ENCODE data around the gene GMFB. TPM values are rescaled to one million over a fixed set of nuclear protein-coding genes. Genes with fewer than 3 reads are reported as not detected.
"Not testable (repeated sequence)": the region's sequence is repeated elsewhere in the genome, so short reads cannot be mapped to it uniquely, and the experiment has no call there.

Gene GMFB
- total RNA-seq, 1 donor: 129 TPM

DNA sequence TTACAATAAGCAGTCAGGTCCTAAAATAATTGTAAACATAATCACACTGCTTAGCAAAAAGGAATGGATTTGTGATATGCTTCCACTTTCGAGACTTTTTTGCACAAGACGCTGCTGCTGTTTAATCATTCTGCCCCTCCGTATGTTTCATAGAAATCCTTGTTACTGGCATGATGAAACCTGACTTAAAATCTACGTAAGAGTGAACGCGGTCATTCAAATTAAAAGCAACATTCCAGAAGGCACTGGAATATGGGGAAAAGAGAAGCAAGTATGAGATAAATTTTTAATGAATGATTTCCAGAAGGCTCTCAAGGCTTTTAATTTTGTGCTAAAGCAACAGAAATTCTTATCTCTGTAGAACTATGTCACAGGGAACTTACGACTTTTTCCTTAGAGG, 48.7 kb downstream of the GMFB start:
- TF ChIP-seq, protein P1, sequence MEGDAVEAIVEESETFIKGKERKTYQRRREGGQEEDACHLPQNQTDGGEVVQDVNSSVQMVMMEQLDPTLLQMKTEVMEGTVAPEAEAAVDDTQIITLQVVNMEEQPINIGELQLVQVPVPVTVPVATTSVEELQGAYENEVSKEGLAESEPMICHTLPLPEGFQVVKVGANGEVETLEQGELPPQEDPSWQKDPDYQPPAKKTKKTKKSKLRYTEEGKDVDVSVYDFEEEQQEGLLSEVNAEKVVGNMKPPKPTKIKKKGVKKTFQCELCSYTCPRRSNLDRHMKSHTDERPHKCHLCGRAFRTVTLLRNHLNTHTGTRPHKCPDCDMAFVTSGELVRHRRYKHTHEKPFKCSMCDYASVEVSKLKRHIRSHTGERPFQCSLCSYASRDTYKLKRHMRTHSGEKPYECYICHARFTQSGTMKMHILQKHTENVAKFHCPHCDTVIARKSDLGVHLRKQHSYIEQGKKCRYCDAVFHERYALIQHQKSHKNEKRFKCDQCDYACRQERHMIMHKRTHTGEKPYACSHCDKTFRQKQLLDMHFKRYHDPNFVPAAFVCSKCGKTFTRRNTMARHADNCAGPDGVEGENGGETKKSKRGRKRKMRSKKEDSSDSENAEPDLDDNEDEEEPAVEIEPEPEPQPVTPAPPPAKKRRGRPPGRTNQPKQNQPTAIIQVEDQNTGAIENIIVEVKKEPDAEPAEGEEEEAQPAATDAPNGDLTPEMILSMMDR (IDR thresholded peaks at IDR 0.05; ENCODE audit: insufficient read depth, low read length): no peak
- H3K4me3 ChIP-seq (ENCODE audit: low read depth, low read length): peak overlapping the region; percentile 84
- DNase-seq (ENCODE audit: low read depth): peak; percentile 75

DNA sequence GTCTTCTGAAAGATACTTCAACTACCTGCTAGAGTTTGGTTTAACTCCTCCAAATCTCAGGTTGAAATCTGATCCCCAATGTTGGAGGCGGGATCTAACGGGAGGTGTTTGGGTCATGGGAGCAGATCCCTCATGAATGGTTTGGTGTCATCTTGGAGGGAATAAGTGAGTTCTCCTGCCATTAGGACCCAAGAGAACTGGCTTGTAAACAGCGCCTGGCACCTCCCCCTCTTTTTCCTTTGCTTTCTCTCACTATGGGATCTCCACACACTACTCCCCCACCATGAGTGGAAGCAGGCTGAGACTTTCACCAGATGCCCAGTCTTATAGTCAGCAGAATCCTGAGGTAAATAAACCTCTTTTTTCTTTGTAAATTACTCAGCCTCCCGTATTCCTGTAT, 50.1 kb downstream of the GMFB start:
- DNase-seq (ENCODE audit: low read depth): no peak
- TF ChIP-seq, protein P1 (IDR thresholded peaks at IDR 0.05; ENCODE audit: insufficient read depth, low read length): no peak

DNA sequence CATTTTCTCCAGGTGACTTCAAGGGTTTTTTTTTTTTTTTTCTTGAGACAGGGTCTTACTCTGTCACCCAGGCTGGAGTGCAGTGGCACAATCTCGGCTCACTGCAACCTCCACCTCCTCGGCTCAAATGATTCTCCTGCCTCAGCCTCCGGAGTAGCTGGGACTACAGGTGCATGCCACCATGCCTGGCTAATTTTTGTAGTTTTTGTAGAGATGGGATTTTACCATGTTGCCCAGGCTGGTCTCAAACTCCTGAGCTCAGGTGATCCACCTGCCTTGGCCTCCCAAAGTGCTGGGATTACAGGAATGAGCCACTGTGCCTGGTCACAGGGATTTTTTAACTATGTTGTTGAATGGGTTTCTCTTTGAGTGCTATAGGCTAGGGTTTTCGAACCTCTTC, 50.8 kb downstream of the GMFB start:
- DNase-seq (ENCODE audit: low read depth): not testable (repeated sequence)

More for the DNA sequence above, 50.1 kb downstream of the GMFB start:
- no peak overlapping the region for H3K4me3 ChIP-seq (ENCODE audit: low read depth, low read length)

DNA sequence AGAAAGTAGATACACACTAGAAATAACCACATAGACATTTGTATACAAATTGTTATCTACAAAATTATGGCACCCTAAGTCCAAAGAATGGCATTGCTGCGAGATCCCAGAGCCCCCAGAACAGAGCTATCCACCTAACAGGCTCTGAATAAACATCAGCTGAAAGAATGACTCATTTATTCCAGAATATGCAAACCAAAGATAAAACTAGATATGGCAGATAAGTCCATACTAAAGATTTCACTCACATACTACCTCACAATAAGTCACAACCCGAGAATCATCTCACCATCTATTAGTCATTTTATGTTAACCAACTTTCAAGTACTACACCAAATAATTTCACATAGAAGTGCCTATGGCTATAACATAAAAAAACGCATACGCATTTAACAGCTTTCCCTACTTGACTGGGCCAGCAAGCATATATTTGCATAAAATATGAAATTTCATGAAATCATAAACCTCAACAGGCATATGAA, 53.2 kb downstream of the GMFB start:
- TF ChIP-seq, protein P1 (IDR thresholded peaks at IDR 0.05; ENCODE audit: insufficient read depth, low read length): no peak
- H3K4me3 ChIP-seq (ENCODE audit: low read depth, low read length): peak overlapping the region; percentile 34
- peak; percentile 94 for DNase-seq (ENCODE audit: low read depth)

More for the DNA sequence above, 50.8 kb downstream of the GMFB start:
- H3K4me3 ChIP-seq (ENCODE audit: low read depth, low read length): not testable (repeated sequence)

DNA sequence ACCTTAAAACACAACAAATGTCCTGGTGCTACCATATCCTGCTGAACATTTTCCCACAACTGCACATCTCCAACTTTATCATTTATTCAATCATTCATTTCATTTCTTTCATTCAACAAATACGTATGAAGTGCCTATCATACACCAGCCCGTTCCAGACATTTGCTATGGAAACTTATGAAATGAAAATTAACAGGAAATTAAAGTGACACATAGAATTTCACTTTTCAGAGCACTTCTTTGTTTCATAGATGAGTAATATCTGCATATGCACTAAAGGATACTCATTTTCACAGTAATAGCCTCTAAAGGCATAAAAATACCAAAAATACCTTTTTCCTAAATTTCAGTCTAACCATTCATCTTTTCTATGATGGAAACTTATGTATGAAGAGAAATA, 60.3 kb downstream of the GMFB start:
- TF ChIP-seq, protein P1 (IDR thresholded peaks at IDR 0.05; ENCODE audit: insufficient read depth, low read length): no peak
- DNase-seq (ENCODE audit: low read depth): no peak
- H3K4me3 ChIP-seq (ENCODE audit: low read depth, low read length): no peak overlapping the region

DNA sequence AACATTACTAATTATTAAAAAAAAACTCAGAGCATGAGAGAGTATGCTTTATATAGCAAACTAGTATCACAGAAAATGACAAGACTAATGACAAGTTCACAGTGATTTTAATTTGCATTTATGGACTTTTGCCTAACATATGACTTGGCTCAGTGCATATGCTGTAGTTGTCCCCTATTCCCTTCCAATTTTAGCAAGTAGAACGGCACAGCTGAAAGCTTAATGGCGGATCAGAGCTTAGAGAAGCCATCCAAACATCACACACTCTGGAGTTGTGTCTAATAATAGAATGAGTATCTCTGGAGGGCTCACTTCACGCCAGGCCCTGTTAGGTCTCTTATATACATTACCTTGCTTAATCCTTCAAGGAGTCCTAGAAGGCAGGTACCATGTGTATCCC, 60.9 kb downstream of the GMFB start:
- no peak for DNase-seq (ENCODE audit: low read depth)
- H3K4me3 ChIP-seq (ENCODE audit: low read depth, low read length): no peak overlapping the region
- TF ChIP-seq, protein P1 (IDR thresholded peaks at IDR 0.05; ENCODE audit: insufficient read depth, low read length): no peak

DNA sequence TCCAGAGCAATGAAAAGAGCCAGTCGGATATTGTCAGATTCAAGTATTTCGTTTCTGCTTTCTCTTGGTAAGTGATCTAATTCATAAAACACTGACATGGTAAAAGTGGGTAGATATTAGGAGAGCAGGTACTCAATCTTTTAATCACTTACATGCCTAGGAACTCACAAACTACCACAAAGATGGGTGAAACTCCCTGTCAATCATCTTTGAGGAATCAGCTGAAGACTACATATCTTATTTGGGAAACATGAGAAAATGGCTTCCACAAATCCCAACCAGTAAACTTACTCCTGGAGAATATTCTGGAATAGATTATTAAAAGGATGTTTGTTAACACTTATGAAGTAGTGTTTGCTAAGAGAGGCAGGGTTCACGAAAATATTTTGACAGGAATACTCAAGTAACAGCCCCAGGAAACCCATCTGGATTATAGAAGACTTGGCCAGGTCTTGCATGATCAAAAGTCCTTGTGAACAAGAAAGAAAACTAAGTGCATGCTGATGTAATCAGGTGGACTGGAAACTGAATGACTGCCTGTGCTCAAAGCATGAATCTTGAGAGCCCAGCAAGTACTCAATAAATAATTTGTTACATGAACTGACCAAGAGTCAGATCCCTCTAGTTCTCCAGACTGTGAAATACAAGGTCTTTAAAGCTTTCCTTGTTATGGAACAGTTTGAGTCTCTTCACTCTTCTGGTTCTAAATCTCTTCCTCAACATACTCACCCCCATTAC, 63.1 kb downstream of the GMFB start:
- H3K4me3 ChIP-seq (ENCODE audit: low read depth, low read length): no peak overlapping the region
- TF ChIP-seq, protein P1 (IDR thresholded peaks at IDR 0.05; ENCODE audit: insufficient read depth, low read length): no peak
- DNase-seq (ENCODE audit: low read depth): no peak
